ENCODE data around the gene PTPRZ1.

The PTPRZ1 gene

GRCh38 chr7:122006687-122007086 is 133.7 kb downstream of the PTPRZ1 start:
- H3K4me3 ChIP-seq (ENCODE audit: low read length): no peak overlapping the region
- no peak for DNase-seq (ENCODE audit: low read depth)
- TF ChIP-seq CTCF (conservative IDR thresholded peaks at IDR 0.05; ENCODE audit: low read depth, low read length): no peak

DNA sequence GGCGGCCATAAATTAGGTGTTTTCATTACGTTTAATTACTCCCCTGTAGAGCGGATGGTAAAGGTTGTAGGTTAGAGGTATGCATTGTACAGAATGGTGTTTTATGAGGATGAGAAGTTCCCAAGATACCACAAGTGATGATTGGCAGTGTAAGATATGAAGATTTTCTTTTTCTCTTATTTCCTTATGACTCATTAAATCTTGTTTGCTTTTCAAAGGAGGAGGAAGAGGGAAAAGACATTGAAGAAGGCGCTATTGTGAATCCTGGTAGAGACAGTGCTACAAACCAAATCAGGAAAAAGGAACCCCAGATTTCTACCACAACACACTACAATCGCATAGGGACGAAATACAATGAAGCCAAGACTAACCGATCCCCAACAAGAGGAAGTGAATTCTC is 137.2 kb downstream of the PTPRZ1 start:
- DNase-seq (ENCODE audit: low read depth): no peak
- no peak overlapping the region for H3K4me3 ChIP-seq (ENCODE audit: low read length)
- no peak for TF ChIP-seq CTCF (conservative IDR thresholded peaks at IDR 0.05; ENCODE audit: low read depth, low read length)

DNA sequence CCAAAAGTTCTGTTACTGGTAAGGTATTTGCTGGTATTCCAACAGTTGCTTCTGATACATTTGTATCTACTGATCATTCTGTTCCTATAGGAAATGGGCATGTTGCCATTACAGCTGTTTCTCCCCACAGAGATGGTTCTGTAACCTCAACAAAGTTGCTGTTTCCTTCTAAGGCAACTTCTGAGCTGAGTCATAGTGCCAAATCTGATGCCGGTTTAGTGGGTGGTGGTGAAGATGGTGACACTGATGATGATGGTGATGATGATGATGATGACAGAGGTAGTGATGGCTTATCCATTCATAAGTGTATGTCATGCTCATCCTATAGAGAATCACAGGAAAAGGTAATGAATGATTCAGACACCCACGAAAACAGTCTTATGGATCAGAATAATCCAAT is 140.1 kb downstream of the PTPRZ1 start:
- TF ChIP-seq CTCF (conservative IDR thresholded peaks at IDR 0.05; ENCODE audit: low read depth, low read length): no peak
- DNase-seq (ENCODE audit: low read depth): no peak
- no peak overlapping the region for H3K4me3 ChIP-seq (ENCODE audit: low read length)

DNA sequence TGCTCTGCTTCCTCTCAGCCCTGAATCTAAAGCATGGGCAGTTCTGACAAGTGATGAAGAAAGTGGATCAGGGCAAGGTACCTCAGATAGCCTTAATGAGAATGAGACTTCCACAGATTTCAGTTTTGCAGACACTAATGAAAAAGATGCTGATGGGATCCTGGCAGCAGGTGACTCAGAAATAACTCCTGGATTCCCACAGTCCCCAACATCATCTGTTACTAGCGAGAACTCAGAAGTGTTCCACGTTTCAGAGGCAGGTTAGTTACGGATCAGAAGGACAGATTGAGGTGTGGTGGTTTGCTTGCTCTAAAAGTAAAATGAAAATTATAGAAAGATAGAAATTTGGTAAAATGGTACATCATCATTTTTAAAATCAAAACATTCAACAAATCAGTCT is 140.7 kb downstream of the PTPRZ1 start:
- no peak for TF ChIP-seq CTCF (conservative IDR thresholded peaks at IDR 0.05; ENCODE audit: low read depth, low read length)
- H3K4me3 ChIP-seq (ENCODE audit: low read length): no peak overlapping the region
- no peak for DNase-seq (ENCODE audit: low read depth)

DNA sequence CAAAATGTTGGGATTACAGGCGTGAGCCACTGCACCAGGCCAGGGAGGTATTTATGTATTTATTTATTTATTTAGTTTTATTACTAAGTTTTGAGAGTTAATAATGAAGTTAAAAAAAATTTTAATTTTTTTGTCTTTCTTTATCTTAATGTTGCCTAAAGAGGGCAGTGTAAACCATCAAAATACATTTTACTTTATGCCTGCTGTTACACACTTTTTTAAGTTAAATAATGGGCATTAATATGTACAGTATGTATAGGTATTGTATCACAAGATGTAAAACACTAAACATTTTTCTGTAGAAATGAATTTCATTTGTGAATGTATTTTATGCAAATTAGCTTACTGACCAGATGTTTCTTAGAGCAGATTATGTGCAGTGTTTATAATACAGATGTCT is 141.7 kb downstream of the PTPRZ1 start:
- no peak for TF ChIP-seq CTCF (conservative IDR thresholded peaks at IDR 0.05; ENCODE audit: low read depth, low read length)
- no peak for DNase-seq (ENCODE audit: low read depth)
- H3K4me3 ChIP-seq (ENCODE audit: low read length): no peak overlapping the region

DNA sequence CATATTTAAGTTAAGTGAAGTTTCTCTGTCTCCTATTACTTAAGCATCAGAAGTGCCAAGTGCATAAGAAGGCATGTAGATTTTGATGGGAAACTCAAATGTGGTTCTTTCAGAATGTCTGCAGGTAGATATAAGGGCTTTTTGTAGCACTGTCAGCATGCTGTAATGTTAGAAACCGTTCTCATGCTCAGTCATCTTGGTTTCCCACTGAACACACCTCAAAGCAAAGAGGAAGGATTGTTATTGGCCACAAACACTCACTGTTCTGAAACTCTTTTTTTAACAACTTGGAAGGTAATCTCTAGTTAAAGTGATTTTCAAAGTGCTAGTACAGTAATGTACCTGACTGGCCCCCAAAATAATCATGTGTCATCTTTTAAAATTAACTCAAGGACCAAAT is 145.1 kb downstream of the PTPRZ1 start:
- no peak for TF ChIP-seq CTCF (conservative IDR thresholded peaks at IDR 0.05; ENCODE audit: low read depth, low read length)
- DNase-seq (ENCODE audit: low read depth): no peak
- H3K4me3 ChIP-seq (ENCODE audit: low read length): no peak overlapping the region

- no peak for TF ChIP-seq CTCF (conservative IDR thresholded peaks at IDR 0.05; ENCODE audit: low read depth, low read length)
- DNase-seq (ENCODE audit: low read depth): no peak
Observed at GRCh38 chr7:122027058-122027457, 154.1 kb downstream of the PTPRZ1 start.

More at GRCh38 chr7:122027058-122027457, 154.1 kb downstream of the PTPRZ1 start:
- no peak overlapping the region for H3K4me3 ChIP-seq (ENCODE audit: low read length)

Measured in retinal pigment epithelial cell (primary cell).